GM12874 (cell line): ENCODE measurements around the gene NAT10.

ENCODE experiments used
- TF ChIP-seq, protein P1 (sequence below): IDR thresholded peaks from 2 replicates; pipeline ENCODE4 v1.5.1; 2011; ENCODE audit warnings: low read depth, mild to moderate bottlenecking, control low read depth, low read length, moderate library complexity; ENCODE audit not compliant: insufficient read depth

The NAT10 gene

DNA sequence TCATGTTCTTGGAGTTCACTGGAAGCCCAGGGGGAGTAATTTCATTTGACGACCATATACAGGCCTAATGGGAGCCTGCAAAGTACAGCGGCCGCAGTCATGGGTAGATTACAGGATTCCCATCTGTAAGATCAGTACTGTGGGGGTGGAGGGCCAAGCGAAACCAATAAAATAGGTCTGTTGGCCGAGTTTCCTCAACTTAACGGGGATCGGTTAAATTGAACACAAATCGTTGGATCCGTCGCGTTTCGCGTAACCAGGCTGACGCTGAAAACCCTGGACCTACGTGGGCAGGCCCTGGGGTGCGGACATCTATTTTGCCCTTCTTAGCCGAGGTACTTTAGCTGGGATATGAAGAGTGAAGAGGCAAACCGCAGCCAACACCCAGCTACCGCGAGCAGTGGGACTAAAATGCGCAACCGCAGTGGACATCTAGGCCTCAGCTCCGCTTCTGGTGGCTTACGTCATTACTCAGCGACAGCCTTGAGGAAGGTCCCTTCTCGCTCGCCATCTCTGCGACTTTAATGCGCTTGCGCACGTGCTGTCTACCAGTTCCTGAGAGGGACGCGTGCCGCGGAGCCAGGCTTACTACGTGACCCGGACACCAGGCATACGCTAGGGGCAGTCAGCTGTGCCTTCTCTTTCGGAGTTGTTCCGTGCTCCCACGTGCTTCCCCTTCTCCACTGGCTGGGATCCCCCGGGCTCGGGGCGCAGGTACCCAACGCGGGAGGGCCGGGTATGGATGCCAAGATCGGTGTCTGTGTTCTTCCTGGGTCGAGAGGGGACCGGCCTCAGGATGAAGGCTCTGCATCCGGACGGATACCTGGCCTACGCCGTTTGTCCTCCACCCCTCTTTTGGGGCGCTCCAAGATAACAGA, at the start of gene NAT10:
TSS of gene NAT10 (plus strand) at position 551 of the 878 bp plus-strand sequence. CDS start 2,597 bp downstream, outside the sequence.
- TF ChIP-seq, protein P1, sequence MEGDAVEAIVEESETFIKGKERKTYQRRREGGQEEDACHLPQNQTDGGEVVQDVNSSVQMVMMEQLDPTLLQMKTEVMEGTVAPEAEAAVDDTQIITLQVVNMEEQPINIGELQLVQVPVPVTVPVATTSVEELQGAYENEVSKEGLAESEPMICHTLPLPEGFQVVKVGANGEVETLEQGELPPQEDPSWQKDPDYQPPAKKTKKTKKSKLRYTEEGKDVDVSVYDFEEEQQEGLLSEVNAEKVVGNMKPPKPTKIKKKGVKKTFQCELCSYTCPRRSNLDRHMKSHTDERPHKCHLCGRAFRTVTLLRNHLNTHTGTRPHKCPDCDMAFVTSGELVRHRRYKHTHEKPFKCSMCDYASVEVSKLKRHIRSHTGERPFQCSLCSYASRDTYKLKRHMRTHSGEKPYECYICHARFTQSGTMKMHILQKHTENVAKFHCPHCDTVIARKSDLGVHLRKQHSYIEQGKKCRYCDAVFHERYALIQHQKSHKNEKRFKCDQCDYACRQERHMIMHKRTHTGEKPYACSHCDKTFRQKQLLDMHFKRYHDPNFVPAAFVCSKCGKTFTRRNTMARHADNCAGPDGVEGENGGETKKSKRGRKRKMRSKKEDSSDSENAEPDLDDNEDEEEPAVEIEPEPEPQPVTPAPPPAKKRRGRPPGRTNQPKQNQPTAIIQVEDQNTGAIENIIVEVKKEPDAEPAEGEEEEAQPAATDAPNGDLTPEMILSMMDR: peak; percentile 23; the same call in 1 of the 2 replicates

- TF ChIP-seq, protein P1: no peak
These were observed 48.8 kb upstream of the NAT10 start for GRCh38 chr11:34056672-34057071.

DNA sequence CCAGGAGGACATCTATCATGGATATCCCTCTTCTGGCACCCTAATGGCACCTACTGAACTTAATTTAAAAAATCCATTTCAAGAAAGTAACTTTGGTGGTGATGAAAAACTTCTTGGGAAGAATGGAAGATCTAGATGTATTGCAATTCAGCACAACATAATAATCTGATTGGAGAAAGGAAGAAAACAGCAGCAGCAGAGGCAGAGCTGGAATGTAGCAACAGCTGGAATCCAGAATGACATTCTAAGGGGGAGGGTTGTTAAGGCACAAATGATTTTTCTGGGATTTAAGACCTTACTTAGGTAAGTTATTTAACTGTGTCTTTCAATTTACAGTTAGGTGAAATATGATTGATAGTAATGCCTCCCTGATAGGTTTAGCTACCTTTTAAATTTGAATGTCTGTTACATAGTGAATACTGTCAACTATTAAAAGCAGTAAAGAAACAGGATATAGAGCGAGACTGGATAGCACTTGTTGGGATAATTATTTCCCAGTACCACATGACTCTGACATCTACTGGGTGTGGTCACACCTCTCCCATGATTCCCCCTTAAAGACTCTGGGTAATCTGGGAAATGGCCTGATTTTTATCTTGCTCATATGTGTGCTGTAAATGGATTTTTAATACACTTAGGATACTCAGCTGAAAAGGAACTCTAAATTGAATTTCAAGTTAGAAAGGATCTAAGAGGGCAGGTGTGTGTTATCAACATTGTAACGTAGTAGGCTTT, 42.2 kb upstream of the NAT10 start:
- TF ChIP-seq, protein P1: no peak

- TF ChIP-seq, protein P1: no peak
These were observed 41.1 kb upstream of the NAT10 start for GRCh38 chr11:34064291-34064690.

GRCh38 chr11:34065505-34066203, 39.8 kb upstream of the NAT10 start:
- TF ChIP-seq, protein P1: no peak

GRCh38 chr11:34067383-34068065, 37.9 kb upstream of the NAT10 start:
- TF ChIP-seq, protein P1: no peak
